Measurements from ENCODE around the gene ZDHHC1. TPM values are rescaled to one million over a fixed set of nuclear protein-coding genes. Genes with fewer than 3 reads are reported as not detected.

ZDHHC1 gene
- total RNA-seq, 8 experiments from 2014 or later, result 3.4 to 14.6 (median 4.6) TPM

GRCh38 chr16:67433131-67433719 lies 16.9 kb upstream of the ZDHHC1 start:
- in situ Hi-C loops (cut with MboI; ENCODE audit: low pct_unique_long_range_greater_than_20kb in 2 of 9, low sequenced_read_pairs in 9 of 9, unreplicated experiment in 9 of 9), result no loop called here
- Histone ChIP-seq H3K27ac (peak overlapping the region in 1 of 2 donors; percentile 89), H3K4me1 (replicated peaks in 1 of 2) (peaks cover 23 to 37% of the 10 kb centered on the region in 2 donors), H3K4me3 (no peak overlapping the region)
- no peak for ATAC-seq (replicated peaks in 6 of 8)
- WGBS, 10 experiments, result 70 to 100% methylated on average over 1 to 2 of the region's 5 CpGs; no CpG with 5 or more reads in 8 of the 10 experiments

- H3K4me3 ChIP-seq, result peak overlapping the region; percentile 2 to 38 (median 24)
- H3K4me1 ChIP-seq (replicated peaks in 1 of 2), result peaks cover 23 to 38% of the 10 kb centered on the region in 2 donors
- peak overlapping the region; percentile 89 to 92 for H3K27ac ChIP-seq
- WGBS, 10 experiments, result 40 to 78% (median 40%) methylated on average over 1 to 3 of the region's 5 CpGs; no CpG with 5 or more reads in 7 of the 10 experiments
- ATAC-seq (replicated peaks in 6 of 8), result peak in 1 of 8 experiments; percentile 0
- in situ Hi-C loops (cut with MboI; ENCODE audit: low pct_unique_long_range_greater_than_20kb in 2 of 9, low sequenced_read_pairs in 9 of 9, unreplicated experiment in 9 of 9), result no loop called here
Observed at GRCh38 chr16:67432506-67432890, 16.2 kb upstream of the ZDHHC1 start.

- peak overlapping the region; percentile 27 to 44 (median 38) for H3K4me3 ChIP-seq
- peaks cover 23 to 38% of the 10 kb centered on the region in 2 donors for H3K4me1 ChIP-seq (replicated peaks in 1 of 2)
- 0 to 75% (median 0%) methylated on average over 1 to 3 of the region's 13 CpGs; no CpG with 5 or more reads in 7 of the 10 experiments for WGBS, 10 experiments
- in situ Hi-C loops (cut with MboI; ENCODE audit: low pct_unique_long_range_greater_than_20kb in 2 of 9, low sequenced_read_pairs in 9 of 9, unreplicated experiment in 9 of 9), result no loop called here
- H3K27ac ChIP-seq, result peak overlapping the region; percentile 89 to 92
- ATAC-seq (replicated peaks in 6 of 8), result peak in 5 of 8 experiments; percentile 18 to 57 (median 29)
Observed at GRCh38 chr16:67431775-67432505, 15.7 kb upstream of the ZDHHC1 start.

- ATAC-seq (replicated peaks in 6 of 8), result peak; percentile 71 to 86 (median 77)
- in situ Hi-C loops (cut with MboI; ENCODE audit: low pct_unique_long_range_greater_than_20kb in 2 of 9, low sequenced_read_pairs in 9 of 9, unreplicated experiment in 9 of 9), result no loop called here
- H3K27ac ChIP-seq, result peak within 1 kb of the TSS; percentile 89 to 92
- peak within 1 kb of the TSS; percentile 27 to 44 (median 38) for H3K4me3 ChIP-seq
- WGBS, 10 experiments, result 0 to 13% (median 0%) methylated on average over 1 to 10 of the region's 87 CpGs; no CpG with 5 or more reads in 6 of the 10 experiments
- H3K4me1 ChIP-seq (replicated peaks in 1 of 2), result peaks cover 23 to 38% of the 10 kb centered on the region in 2 donors
Observed at GRCh38 chr16:67430977-67431774, 14.9 kb upstream of the ZDHHC1 start, which contains the start of gene HSD11B2. TSS of gene HSD11B2 (plus strand) at chr16:67431121. CDS start at chr16:67431249, 128 bp downstream.

GRCh38 chr16:67430504-67430976 lies 14.3 kb upstream of the ZDHHC1 start:
- in situ Hi-C loops (cut with MboI; ENCODE audit: low pct_unique_long_range_greater_than_20kb in 2 of 9, low sequenced_read_pairs in 9 of 9, unreplicated experiment in 9 of 9), result no loop called here
- H3K4me1 ChIP-seq (replicated peaks in 1 of 2), result peaks cover 23 to 38% of the 10 kb centered on the region in 2 donors

GRCh38 chr16:67429799-67430503 lies 13.7 kb upstream of the ZDHHC1 start:
- ATAC-seq (replicated peaks in 6 of 8), result no peak
- no peak overlapping the region for H3K27ac ChIP-seq
- peak overlapping the region in 4 of 5 donors; percentile 27 to 44 (median 40) for H3K4me3 ChIP-seq
- 27 to 92% (median 57%) methylated on average over 2 to 6 of the region's 13 CpGs; no CpG with 5 or more reads in 6 of the 10 experiments for WGBS, 10 experiments
- peaks cover 24 to 40% of the 10 kb centered on the region in 2 donors for H3K4me1 ChIP-seq (replicated peaks in 1 of 2)
- in situ Hi-C loops (cut with MboI; ENCODE audit: low pct_unique_long_range_greater_than_20kb in 2 of 9, low sequenced_read_pairs in 9 of 9, unreplicated experiment in 9 of 9), result no loop called here

More at GRCh38 chr16:67430504-67430976, 14.3 kb upstream of the ZDHHC1 start:
- H3K4me3 ChIP-seq, result peak overlapping the region; percentile 27 to 44 (median 38)
- ATAC-seq (replicated peaks in 6 of 8), result peak; percentile 6 to 43 (median 18)
- H3K27ac ChIP-seq, result peak overlapping the region in 1 of 2 donors; percentile 9
- WGBS, 10 experiments, result 1 to 19% (median 6%) methylated on average over 12 to 17 of the region's 53 CpGs; no CpG with 5 or more reads in 6 of the 10 experiments

- H3K4me3 ChIP-seq, result no peak overlapping the region
- peaks cover 32 to 47% of the 10 kb centered on the region in 2 donors for H3K4me1 ChIP-seq (replicated peaks in 1 of 2)
- no peak overlapping the region for H3K27ac ChIP-seq
- WGBS, 10 experiments, result 43 to 100% (median 96%) methylated on average over 1 to 2 of the region's 3 CpGs; no CpG with 5 or more reads in 4 of the 10 experiments
- ATAC-seq (replicated peaks in 6 of 8), result no peak
- in situ Hi-C loops (cut with MboI; ENCODE audit: low pct_unique_long_range_greater_than_20kb in 2 of 9, low sequenced_read_pairs in 9 of 9, unreplicated experiment in 9 of 9), result no loop called here
Observed at GRCh38 chr16:67429053-67429798, 12.9 kb upstream of the ZDHHC1 start.

- in situ Hi-C loops (cut with MboI; ENCODE audit: low pct_unique_long_range_greater_than_20kb in 2 of 9, low sequenced_read_pairs in 9 of 9, unreplicated experiment in 9 of 9), result no loop called here
- ATAC-seq (replicated peaks in 6 of 8), result peak in 5 of 8 experiments; percentile 18 to 61 (median 33)
- 0 to 80% (median 43%) methylated on average over 1 to 6 of the region's 11 CpGs; no CpG with 5 or more reads in 6 of the 10 experiments for WGBS, 10 experiments
- H3K27ac ChIP-seq, result no peak overlapping the region
- peaks cover 34 to 49% of the 10 kb centered on the region in 2 donors for H3K4me1 ChIP-seq (replicated peaks in 1 of 2)
- H3K4me3 ChIP-seq, result no peak overlapping the region
Observed at GRCh38 chr16:67428146-67428731, 12.0 kb upstream of the ZDHHC1 start.

- ATAC-seq (replicated peaks in 6 of 8), result peak in 1 of 8 experiments; percentile 3
- in situ Hi-C loops (cut with MboI; ENCODE audit: low pct_unique_long_range_greater_than_20kb in 2 of 9, low sequenced_read_pairs in 9 of 9, unreplicated experiment in 9 of 9), result no loop called here
- 30 to 94% (median 88%) methylated on average over 1 to 6 of the region's 7 CpGs; no CpG with 5 or more reads in 3 of the 10 experiments for WGBS, 10 experiments
Observed at GRCh38 chr16:67426950-67427349, 10.7 kb upstream of the ZDHHC1 start.

GRCh38 chr16:67426022-67426421 lies 9.7 kb upstream of the ZDHHC1 start:
- Histone ChIP-seq H3K4me3 (no peak overlapping the region), H3K4me1 (replicated peaks in 1 of 2) (peaks cover 20 to 27% of the 10 kb centered on the region in 2 donors), H3K27ac (no peak overlapping the region)
- no peak for ATAC-seq (replicated peaks in 6 of 8)
- in situ Hi-C loops (cut with MboI; ENCODE audit: low pct_unique_long_range_greater_than_20kb in 2 of 9, low sequenced_read_pairs in 9 of 9, unreplicated experiment in 9 of 9), result no loop called here
- WGBS, 10 experiments, result 66 to 100% (median 85%) methylated on average over 1 to 6 of the region's 7 CpGs; no CpG with 5 or more reads in 3 of the 10 experiments

More at GRCh38 chr16:67426950-67427349, 10.7 kb upstream of the ZDHHC1 start:
- H3K4me1 ChIP-seq (replicated peaks in 1 of 2), result peaks cover 22 to 37% of the 10 kb centered on the region in 2 donors
- H3K27ac ChIP-seq, result no peak overlapping the region
- H3K4me3 ChIP-seq, result no peak overlapping the region

GRCh38 chr16:67425580-67425979 lies 9.3 kb upstream of the ZDHHC1 start:
- Histone ChIP-seq H3K27ac (no peak overlapping the region), H3K4me3 (no peak overlapping the region), H3K4me1 (replicated peaks in 1 of 2) (peaks cover 20 to 27% of the 10 kb centered on the region in 2 donors)
- ATAC-seq (replicated peaks in 6 of 8), result peak in 1 of 8 experiments; percentile 2
- WGBS, 10 experiments, result 0 to 100% (median 87%) methylated on average over 1 to 2 of the region's 4 CpGs; no CpG with 5 or more reads in 4 of the 10 experiments
- in situ Hi-C loops (cut with MboI; ENCODE audit: low pct_unique_long_range_greater_than_20kb in 2 of 9, low sequenced_read_pairs in 9 of 9, unreplicated experiment in 9 of 9), result no loop called here
